Ovary (tissue), 3 donors: Measurements from ENCODE around the gene ACAP3.

Source experiments
- CTCF ChIP-seq, 3 donors: fragments of 450-650 bp in 2 of 3; fragments of 200-600 bp in 1 of 3; IDR thresholded peaks; one replicate each; pipeline versions ENCODE4 v1.5.1 to v1.8.0; 2016 to 2022; ENCODE audit warnings: antibody characterized with exemption in 3 of 3, mild to moderate bottlenecking in 1 of 3
- EP300 ChIP-seq: sonication (generic); formaldehyde crosslinking; IDR thresholded peaks from one replicate; pipeline ENCODE4 v1.6.1; 2017; ENCODE audit warnings: antibody characterized with exemption
- POLR2A ChIP-seq: fragments of 450-650 bp; IDR thresholded peaks from one replicate; pipeline ENCODE4 v1.6.1; 2017; ENCODE audit warnings: antibody characterized with exemption, mild to moderate bottlenecking, moderate library complexity
- donor health status: DM: no; HTN: no; CAD: no.

- TF ChIP-seq CTCF (IDR thresholded peaks at IDR 0.05), result no peak
- TF ChIP-seq POLR2A, result no peak
- no peak for TF ChIP-seq EP300
These were observed 1.8 kb upstream of the ACAP3 start for GRCh38 chr1:1309251-1310108.
